OCI-LY1 (cell line): ENCODE data around the gene SAMD13.
A peak's percentile ranks its signal among the peaks of the same experiment; 100 is the strongest.

Experiments used
- H2AFZ ChIP-seq: fragments of 200-600 bp; sonication (generic), shearing (Covaris generic); 2 replicates; pipeline ENCODE4 v1.6.0; 2014; ENCODE audit warnings: antibody characterized with exemption, mild to moderate bottlenecking, low read length
- H3F3A ChIP-seq: fragments of 200-600 bp; sonication (generic), shearing (Covaris generic); 2 replicates; pipeline ENCODE4 v1.6.0; 2014; ENCODE audit warnings: mild to moderate bottlenecking, antibody characterized with exemption, low read length, moderate library complexity; ENCODE audit not compliant: insufficient read depth
- H3K27ac ChIP-seq: fragments of 200-600 bp; sonication (generic); 2 replicates; pipeline ENCODE4 v1.5.1; 2014; ENCODE audit warnings: low read length, mixed run types, mild to moderate bottlenecking, low read depth; ENCODE audit not compliant: poor library complexity, severe bottlenecking
- H3K27me3 ChIP-seq: fragments of 200-600 bp; sonication (generic); 2 replicates; pipeline ENCODE4 v1.6.0; 2014; ENCODE audit warnings: antibody characterized with exemption, mild to moderate bottlenecking, low read length, moderate library complexity; ENCODE audit not compliant: insufficient read depth
- H3K36me3 ChIP-seq: fragments of 200-600 bp; sonication (generic); 2 replicates; pipeline ENCODE4 v1.6.1; 2014; ENCODE audit warnings: mild to moderate bottlenecking, antibody characterized with exemption, low read length, moderate library complexity, mixed read lengths; ENCODE audit not compliant: insufficient read depth
- H3K4me1 ChIP-seq: fragments of 200-600 bp; sonication (generic); 2 replicates; pipeline ENCODE4 v1.5.1; 2014; ENCODE audit warnings: mild to moderate bottlenecking, low read length, moderate library complexity; ENCODE audit not compliant: insufficient read depth, severe bottlenecking
- H3K4me2 ChIP-seq: fragments of 200-600 bp; sonication (generic), shearing (Covaris generic); 2 replicates; pipeline ENCODE4 v1.6.1; 2014; ENCODE audit warnings: low read length
- H3K4me3 ChIP-seq: fragments of 200-600 bp; sonication (generic); 2 replicates; pipeline ENCODE4 v1.5.1; 2014; ENCODE audit warnings: low read length, low read depth, mild to moderate bottlenecking, mixed read lengths; ENCODE audit not compliant: poor library complexity, severe bottlenecking
- H3K79me2 ChIP-seq: fragments of 200-600 bp; shearing (Covaris generic); 2 replicates; pipeline ENCODE4 v1.6.1; 2016; ENCODE audit warnings: mixed run types, low read length, mixed read lengths; ENCODE audit not compliant: insufficient read depth
- H3K9ac ChIP-seq: fragments of 200-600 bp; sonication (generic), shearing (Covaris generic); 2 replicates; pipeline ENCODE4 v1.6.1; 2014; ENCODE audit warnings: mild to moderate bottlenecking, low read length, mixed read lengths
- H3K9me2 ChIP-seq: fragments of 200-600 bp; sonication (generic), shearing (Covaris generic); 2 replicates; pipeline ENCODE4 v1.6.1; 2014; ENCODE audit warnings: low read depth, mild to moderate bottlenecking, low read length, mixed read lengths
- H3K9me3 ChIP-seq: fragments of 200-600 bp; shearing (Covaris generic); 2 replicates; pipeline ENCODE4 v1.6.1; 2014; ENCODE audit warnings: low read length, mixed read lengths
- H4K20me1 ChIP-seq: fragments of 200-600 bp; sonication (generic), shearing (Covaris generic); 2 replicates; pipeline ENCODE4 v1.6.0; 2016; ENCODE audit warnings: mild to moderate bottlenecking, low read length; ENCODE audit not compliant: insufficient read depth
- EZH2 ChIP-seq: fragments of 200-600 bp; sonication (generic), shearing (Covaris generic); IDR thresholded peaks from 2 replicates; pipeline ENCODE4 v1.8.0; 2017; ENCODE audit warnings: borderline replicate concordance, mixed run types, mild to moderate bottlenecking, antibody characterized with exemption, low read length, moderate library complexity, mixed read lengths
- TF ChIP-seq, protein P1 (sequence below): fragments of 200-600 bp; sonication (generic), shearing (Covaris generic); IDR thresholded peaks from 2 replicates; pipeline ENCODE4 v1.5.1; 2017; ENCODE audit warnings: mild to moderate bottlenecking, antibody characterized with exemption, low read length, moderate library complexity, mixed read lengths

The SAMD13 gene

DNA sequence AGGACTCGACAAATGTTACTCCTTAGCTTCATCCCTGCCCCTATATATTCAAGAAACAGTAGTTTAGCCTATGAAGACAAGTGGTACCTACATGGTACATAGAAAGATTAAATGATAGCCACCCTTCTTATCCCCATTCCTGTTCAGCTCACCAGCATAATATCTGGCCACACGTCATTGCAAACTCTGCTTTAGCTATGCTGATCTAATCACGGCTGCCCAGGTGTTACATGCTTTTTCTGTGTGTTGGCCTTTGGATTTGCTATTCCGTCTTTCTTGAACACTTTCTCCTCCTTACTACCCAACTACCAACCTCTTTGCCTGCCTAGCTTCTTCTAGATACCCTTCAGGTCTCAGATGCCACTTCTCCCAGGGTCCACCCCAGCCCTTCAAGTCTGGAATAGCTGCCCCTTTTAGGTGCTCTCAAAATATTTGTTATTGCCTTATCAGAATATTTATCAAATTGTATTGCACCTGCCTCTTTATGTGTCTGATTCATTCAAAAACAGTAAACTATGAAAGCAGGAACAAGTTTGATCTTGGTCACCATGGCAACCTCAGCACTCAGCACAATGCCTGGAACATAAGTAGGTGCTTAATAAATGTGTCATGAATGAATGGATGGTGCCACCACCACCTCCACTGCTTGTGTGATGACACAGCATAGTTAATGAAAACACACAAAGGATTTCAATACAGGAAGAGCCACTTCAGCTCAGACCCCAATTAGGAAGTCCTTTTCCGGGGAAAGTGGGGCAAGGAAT is 85.4 kb downstream of the SAMD13 start:
- H3K4me3 ChIP-seq = no peak overlapping the region
- no peaks in the 10 kb centered on the region for H3F3A ChIP-seq
- no peak overlapping the region for H3K4me2 ChIP-seq
- no peaks in the 10 kb centered on the region for H3K9me3 ChIP-seq
- no peaks in the 10 kb centered on the region for H4K20me1 ChIP-seq
- no peaks in the 10 kb centered on the region for H3K9me2 ChIP-seq
- H3K79me2 ChIP-seq = no peaks in the 10 kb centered on the region
- H3K9ac ChIP-seq = no peak overlapping the region
- H3K36me3 ChIP-seq = no peaks in the 10 kb centered on the region
- H3K27me3 ChIP-seq = no peaks in the 10 kb centered on the region
- no peak overlapping the region for H2AFZ ChIP-seq
- no peak for TF ChIP-seq EZH2
- TF ChIP-seq, protein P1, sequence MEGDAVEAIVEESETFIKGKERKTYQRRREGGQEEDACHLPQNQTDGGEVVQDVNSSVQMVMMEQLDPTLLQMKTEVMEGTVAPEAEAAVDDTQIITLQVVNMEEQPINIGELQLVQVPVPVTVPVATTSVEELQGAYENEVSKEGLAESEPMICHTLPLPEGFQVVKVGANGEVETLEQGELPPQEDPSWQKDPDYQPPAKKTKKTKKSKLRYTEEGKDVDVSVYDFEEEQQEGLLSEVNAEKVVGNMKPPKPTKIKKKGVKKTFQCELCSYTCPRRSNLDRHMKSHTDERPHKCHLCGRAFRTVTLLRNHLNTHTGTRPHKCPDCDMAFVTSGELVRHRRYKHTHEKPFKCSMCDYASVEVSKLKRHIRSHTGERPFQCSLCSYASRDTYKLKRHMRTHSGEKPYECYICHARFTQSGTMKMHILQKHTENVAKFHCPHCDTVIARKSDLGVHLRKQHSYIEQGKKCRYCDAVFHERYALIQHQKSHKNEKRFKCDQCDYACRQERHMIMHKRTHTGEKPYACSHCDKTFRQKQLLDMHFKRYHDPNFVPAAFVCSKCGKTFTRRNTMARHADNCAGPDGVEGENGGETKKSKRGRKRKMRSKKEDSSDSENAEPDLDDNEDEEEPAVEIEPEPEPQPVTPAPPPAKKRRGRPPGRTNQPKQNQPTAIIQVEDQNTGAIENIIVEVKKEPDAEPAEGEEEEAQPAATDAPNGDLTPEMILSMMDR = no peak
- no peak overlapping the region for H3K27ac ChIP-seq
- H3K4me1 ChIP-seq = peaks cover 5% of the 10 kb centered on the region

DNA sequence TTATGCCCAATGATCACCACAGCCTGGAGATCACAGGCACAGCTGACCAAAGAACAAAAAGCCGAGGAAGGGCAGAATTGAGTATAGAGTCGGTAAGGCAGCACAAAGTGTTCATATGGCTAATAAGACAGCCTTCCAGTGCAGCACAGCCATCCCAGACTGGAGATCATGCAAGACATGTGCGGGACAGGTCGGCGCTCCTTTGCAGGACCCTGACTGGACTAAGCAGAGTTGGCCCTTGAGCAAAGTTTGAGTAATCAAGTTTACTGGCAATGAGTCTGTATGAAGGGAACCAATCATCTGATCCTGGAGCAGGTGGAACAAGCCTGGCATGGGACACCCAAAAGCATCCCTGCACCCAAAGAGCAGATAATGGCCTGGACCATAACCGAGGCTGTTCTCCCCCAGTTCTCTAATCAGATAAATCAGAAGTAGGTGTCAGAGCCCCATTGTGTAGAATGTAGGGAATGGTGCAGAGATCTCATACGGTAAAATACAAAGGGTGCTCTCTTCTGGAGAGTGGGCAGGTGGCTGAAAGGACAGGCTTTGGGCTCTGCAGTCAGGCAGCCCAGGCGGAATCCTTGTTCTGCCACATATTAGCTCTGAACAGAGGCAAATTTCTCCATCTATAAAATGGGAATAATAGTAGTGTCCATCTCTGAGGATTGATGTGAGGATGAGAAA is 86.1 kb downstream of the SAMD13 start:
- no peaks in the 10 kb centered on the region for H3F3A ChIP-seq
- H3K9me2 ChIP-seq = no peaks in the 10 kb centered on the region
- no peak overlapping the region for H2AFZ ChIP-seq
- H3K27ac ChIP-seq = no peak overlapping the region
- H3K9me3 ChIP-seq = no peaks in the 10 kb centered on the region
- no peaks in the 10 kb centered on the region for H3K79me2 ChIP-seq
- TF ChIP-seq, protein P1 = peak; percentile 41; the same call in 1 of the 2 replicates
- no peak for TF ChIP-seq EZH2
- peaks cover 5% of the 10 kb centered on the region for H3K4me1 ChIP-seq
- H3K4me3 ChIP-seq = no peak overlapping the region
- no peaks in the 10 kb centered on the region for H3K27me3 ChIP-seq
- no peak overlapping the region for H3K9ac ChIP-seq
- H4K20me1 ChIP-seq = no peaks in the 10 kb centered on the region
- H3K4me2 ChIP-seq = no peak overlapping the region
- no peaks in the 10 kb centered on the region for H3K36me3 ChIP-seq

DNA sequence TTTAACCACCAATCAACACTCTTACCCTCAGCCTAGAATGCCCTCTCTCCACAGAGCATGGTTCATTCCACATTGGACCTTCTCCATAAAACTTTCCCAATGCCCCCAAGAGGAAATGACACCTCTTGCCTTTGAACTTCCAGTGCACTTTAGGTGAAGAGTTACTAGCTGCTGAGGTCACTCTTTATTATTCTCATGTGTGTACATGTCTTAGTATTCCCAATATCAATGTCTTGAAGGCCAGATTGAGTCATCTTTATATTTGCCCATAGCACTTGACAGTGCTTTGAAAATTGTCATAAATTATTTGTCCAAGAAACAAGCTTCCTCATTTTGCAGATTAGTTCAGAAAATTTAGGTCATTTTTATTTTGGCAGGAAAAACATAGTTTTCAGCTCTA is 88.7 kb downstream of the SAMD13 start:
- no peak overlapping the region for H3K27ac ChIP-seq
- no peak overlapping the region for H3K9ac ChIP-seq
- H3K4me3 ChIP-seq = no peak overlapping the region
- no peaks in the 10 kb centered on the region for H3K36me3 ChIP-seq
- TF ChIP-seq EZH2 = no peak
- TF ChIP-seq, protein P1 = no peak
- H3K4me1 ChIP-seq = peaks cover 5% of the 10 kb centered on the region
- H4K20me1 ChIP-seq = no peaks in the 10 kb centered on the region
- no peaks in the 10 kb centered on the region for H3K9me3 ChIP-seq
- H3K27me3 ChIP-seq = no peaks in the 10 kb centered on the region
- H3F3A ChIP-seq = no peaks in the 10 kb centered on the region
- H3K9me2 ChIP-seq = no peaks in the 10 kb centered on the region
- H3K79me2 ChIP-seq = no peaks in the 10 kb centered on the region
- H3K4me2 ChIP-seq = no peak overlapping the region
- H2AFZ ChIP-seq = no peak overlapping the region
